Activated effector memory CD4-positive, alpha-beta T cell treated with anti-CD3 and anti-CD28 coated beads, Interleukin-2, amount 50 U/mL, for 16 hours (primary cell): Measurements from ENCODE around the gene TCAF1.
"Not testable (repeated sequence)": the region's sequence is repeated elsewhere in the genome, so short reads cannot be mapped to it uniquely, and the experiment has no call there.

Experiments
- DNase-seq: peaks from one replicate; pipeline ENCODE4 v3.0.0-alpha.2; 2020

The TCAF1 gene

DNA sequence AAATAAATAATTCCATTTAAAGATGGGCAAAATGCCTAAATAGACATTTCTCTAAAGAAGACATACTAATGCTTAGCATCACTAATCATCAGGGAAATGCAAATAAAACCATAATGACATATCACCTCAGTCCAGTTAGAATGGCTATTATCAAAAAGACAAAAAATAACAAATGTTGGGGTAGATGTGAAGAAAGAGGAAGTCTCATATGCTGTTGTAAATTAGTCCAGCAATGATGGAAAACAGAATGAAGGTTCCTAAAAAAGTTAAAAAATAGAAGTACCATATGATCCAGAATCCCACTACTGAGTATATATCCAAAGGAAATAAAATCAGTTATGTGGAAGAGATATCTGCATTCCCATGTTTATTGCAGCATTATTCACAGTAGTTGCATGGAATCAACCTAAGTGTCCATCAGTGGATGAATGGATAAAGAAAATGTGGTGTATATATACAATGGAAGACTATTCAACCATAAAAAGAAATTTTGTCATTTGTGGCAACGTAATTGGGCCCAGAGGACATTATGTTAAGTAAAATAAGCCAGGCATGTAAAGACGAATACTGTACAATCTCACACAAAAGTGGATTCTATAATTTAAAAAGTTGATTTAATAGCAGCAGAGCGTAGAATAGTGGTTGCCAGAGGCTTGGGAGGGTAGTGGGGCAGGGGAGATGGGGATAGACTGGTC lies 52.0 kb downstream of the TCAF1 start:
- DNase-seq, result no peak

GRCh38 chr7:143848192-143848591 lies 53.8 kb downstream of the TCAF1 start:
- no peak for DNase-seq

DNA sequence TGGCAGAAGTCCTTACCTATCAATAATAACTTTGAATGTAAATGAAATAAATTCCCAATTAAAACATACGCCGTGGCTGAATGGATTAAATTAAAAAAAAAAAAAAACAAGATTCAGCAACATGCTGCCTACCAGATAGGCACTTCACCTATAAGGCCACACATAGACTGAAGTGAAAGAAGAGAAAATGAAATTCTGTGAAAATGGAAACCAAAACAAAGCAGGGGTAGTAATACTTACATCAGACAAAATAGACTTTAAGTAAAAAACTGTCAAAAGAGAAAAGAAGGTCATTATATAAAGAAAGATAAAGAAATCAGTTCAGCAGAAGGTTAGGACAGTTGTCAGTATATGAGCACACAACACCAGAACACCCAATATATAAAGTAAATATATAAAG lies 55.3 kb downstream of the TCAF1 start:
- no peak for DNase-seq

DNA sequence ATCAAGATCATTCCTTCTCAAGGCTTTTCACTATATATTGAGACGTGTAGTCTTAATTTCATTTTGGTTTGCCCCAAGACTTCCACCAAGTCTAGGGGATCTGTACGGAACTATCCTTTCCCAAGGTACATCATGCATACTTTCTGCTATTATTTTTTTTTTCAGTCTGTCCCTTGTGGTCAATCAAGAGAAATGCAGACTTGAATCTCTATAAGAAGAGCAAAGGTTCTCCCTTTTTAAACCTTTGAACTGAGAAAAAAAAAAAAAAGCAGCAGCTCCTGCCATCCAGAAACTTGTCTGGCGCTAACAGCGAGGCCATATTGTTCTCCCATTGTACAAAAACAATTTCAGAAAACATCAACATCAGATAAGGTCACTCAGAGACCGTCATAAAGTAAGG lies 60.3 kb downstream of the TCAF1 start:
- DNase-seq, result not testable (repeated sequence)

DNA sequence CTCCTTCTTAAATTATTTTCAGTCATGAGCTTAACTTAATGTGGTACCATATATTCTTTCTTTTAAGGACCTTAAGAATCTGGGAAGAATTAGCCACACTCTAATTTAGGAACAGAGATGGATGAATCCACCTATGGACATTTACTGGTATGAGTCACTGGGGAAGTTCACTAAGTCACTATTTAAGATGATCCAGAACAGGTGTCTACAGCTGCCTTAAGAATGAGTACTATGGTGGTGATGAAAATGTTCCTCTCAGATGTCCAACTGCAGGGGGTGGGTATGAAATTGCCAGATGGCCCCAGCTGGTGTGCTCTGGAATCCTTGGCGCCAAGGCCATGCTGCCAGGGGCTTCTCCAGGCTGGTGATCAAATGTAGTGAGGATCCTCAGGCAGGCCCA lies 61.9 kb downstream of the TCAF1 start:
- DNase-seq, result not testable (repeated sequence)

DNA sequence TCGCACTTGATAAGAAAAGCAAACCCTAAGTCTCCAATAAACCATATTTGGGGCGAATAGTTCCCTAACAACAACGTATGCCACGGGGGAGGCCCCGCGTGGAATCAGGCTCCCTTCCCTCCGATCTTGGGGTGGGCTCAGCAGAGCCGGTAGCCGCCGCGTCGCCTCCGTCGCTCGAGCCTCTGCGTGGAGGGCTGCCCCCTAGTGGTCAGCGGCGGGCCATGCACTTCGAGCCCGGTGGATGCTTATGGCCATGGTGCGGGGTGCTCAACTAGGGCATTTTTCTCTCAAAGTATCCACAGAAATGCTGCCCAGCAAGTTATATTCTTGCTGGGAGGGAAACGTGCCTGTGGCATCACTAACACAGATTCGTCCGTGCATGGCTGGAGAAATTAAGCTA lies 64.8 kb downstream of the TCAF1 start:
- DNase-seq, result peak; percentile 99

- DNase-seq, result peak; percentile 96
These were observed 65.4 kb downstream of the TCAF1 start for GRCh38 chr7:143836622-143837021.

DNA sequence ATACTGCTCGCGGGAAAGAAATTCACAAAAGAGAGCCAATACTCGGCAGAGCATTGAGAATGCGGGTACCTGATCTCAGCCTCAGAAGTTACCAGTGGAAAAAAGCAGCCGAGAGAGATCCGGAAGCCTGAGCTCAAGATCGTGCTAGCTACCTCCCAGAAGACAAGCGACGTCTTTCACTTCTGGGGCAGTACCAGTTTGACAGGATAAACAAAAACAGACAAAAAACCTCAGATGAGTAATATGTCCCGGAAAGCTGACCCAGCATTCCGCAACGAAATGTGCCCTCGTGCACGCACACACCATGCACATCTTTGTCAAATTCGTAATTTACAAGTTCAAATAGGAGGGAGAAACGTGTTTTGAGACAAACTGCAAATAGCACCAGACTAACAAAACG lies 65.9 kb downstream of the TCAF1 start:
- not testable (repeated sequence) for DNase-seq

DNA sequence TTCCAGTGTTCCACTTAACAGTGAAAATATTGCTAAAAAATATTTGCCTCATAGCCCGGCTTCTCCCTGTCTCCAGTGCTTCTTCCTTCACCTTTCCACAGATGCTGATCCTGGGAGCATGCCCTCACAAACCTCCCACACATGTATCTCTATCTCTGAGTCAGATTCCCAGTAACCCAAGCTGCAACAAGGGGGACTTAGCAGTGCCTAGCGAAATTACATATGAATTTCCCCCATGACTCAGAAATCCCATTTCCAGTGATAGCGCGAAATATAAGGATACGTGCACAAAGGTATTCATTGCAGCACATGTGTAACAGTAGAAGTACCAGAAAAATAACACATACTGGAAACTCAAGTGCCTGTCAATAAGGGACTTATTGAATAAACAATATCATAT lies 75.4 kb downstream of the TCAF1 start:
- DNase-seq, result not testable (repeated sequence)

GRCh38 chr7:143824295-143825135 lies 77.5 kb downstream of the TCAF1 start:
- not testable (repeated sequence) for DNase-seq

- DNase-seq, result not testable (repeated sequence)
These were observed 78.2 kb downstream of the TCAF1 start for GRCh38 chr7:143823634-143824294.

- not testable (repeated sequence) for DNase-seq
These were observed 80.3 kb downstream of the TCAF1 start for GRCh38 chr7:143821392-143822277.

DNA sequence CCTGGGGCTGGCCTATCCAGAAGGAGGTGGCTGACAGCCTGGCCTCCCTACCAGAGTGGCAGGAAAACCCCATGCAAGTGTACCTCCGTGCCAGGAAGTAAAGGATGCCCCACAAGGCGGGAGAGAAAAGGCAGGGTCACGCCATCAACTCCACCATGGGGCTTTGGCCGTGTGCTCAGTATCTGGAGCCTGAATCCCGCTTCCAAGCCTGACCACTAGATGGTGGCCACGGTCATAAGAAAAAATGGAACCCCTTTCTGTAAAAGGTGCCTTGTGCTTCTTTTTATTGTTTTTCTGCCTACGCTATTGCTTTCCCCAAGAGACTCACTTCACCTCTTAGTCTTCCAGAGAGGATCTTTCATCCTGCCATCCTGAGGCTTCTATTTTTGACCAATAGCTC lies 84.1 kb downstream of the TCAF1 start:
- DNase-seq, result not testable (repeated sequence)

DNA sequence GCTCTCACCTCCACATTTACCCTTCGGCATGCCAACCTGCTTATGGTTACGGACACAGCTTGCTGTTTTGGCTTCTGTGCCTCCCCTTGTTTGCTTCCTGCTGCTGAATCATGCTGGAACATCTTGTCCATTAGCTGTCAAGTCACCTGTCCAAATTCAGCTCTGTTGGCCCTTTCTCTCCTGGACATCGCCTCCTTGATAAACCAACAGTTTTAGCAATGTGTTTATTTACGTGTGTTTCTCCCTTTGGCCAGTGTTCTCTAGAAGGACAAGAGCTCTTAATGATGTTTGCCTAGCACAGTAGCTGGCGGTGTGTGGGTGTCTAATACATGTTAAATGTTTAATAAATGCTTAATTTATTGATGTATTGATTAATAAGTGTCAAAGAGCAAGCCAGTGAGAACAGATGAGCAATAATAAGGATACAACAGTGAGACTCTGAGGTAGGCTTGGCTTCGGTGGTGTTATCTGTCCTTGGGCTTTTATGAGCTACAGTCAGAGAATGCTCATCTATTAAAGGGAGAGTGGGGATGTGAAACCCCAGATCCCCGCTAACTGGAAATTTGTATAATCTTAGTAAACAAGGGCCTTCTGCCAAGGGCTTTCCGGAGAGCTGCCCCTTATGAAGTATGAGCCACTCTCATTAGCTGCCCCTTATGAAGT lies 85.4 kb downstream of the TCAF1 start:
- not testable (repeated sequence) for DNase-seq

DNA sequence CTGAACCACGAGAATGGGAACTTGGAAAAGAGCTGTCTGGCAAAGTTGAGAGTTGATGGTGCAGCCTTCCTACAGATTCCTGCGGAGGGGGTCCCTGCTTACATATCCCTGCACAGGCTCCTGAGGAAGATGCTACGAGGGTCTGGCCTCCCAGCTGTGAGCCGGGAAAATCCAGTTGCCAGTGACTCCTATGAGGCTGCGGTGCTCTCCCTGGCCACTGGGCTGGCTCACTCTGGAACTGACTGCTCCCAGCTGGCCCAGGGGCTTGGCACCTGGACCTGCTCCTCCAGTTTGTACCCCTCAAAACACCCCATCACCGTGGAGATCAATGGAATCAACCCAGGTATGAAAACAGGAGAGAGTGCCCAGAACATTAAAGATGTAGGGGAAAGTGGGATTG lies 91.3 kb downstream of the TCAF1 start:
- DNase-seq, result not testable (repeated sequence)

- DNase-seq, result not testable (repeated sequence)
These were observed 95.3 kb downstream of the TCAF1 start for GRCh38 chr7:143806664-143807071.
